22Rv1 (cell line): ENCODE data around the gene ANKRD2.

Source experiments
- ZFX ChIP-seq: fragments of 450-650 bp; IDR thresholded peaks from 2 replicates; pipeline ENCODE4 v1.6.1; 2017; ENCODE audit warnings: antibody characterized with exemption, borderline replicate concordance
- TF ChIP-seq, protein P1 (sequence below): fragments of 450-650 bp; IDR thresholded peaks from 2 replicates; pipeline ENCODE4 v1.5.1; 2017; ENCODE audit warnings: mild to moderate bottlenecking

GRCh38 chr10:97575127-97575668 lies 2.6 kb downstream of the ANKRD2 start:
- TF ChIP-seq, protein P1, sequence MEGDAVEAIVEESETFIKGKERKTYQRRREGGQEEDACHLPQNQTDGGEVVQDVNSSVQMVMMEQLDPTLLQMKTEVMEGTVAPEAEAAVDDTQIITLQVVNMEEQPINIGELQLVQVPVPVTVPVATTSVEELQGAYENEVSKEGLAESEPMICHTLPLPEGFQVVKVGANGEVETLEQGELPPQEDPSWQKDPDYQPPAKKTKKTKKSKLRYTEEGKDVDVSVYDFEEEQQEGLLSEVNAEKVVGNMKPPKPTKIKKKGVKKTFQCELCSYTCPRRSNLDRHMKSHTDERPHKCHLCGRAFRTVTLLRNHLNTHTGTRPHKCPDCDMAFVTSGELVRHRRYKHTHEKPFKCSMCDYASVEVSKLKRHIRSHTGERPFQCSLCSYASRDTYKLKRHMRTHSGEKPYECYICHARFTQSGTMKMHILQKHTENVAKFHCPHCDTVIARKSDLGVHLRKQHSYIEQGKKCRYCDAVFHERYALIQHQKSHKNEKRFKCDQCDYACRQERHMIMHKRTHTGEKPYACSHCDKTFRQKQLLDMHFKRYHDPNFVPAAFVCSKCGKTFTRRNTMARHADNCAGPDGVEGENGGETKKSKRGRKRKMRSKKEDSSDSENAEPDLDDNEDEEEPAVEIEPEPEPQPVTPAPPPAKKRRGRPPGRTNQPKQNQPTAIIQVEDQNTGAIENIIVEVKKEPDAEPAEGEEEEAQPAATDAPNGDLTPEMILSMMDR, result no peak
- no peak for TF ChIP-seq ZFX
